ENCODE data around the gene RALGPS1. TPM values are rescaled to one million over a fixed set of nuclear protein-coding genes. Genes with fewer than 3 reads are reported as not detected.

RALGPS1 gene
- total RNA-seq, 1 donor = 2.9 TPM

GRCh38 chr9:127186806-127187205, 272.2 kb downstream of the RALGPS1 start:
- no peak for TF ChIP-seq CTCF (IDR thresholded peaks at IDR 0.05; ENCODE audit: insufficient read depth, low read length)
- no peak for DNase-seq (ENCODE audit: low read depth)
- no peak overlapping the region for H3K4me3 ChIP-seq (ENCODE audit: low read depth, low read length)

- peak overlapping the region; percentile 17 for H3K4me3 ChIP-seq (ENCODE audit: low read depth, low read length)
- peak; percentile 99 for DNase-seq (ENCODE audit: low read depth)
- no peak for TF ChIP-seq CTCF (IDR thresholded peaks at IDR 0.05; ENCODE audit: insufficient read depth, low read length)
These were observed 272.8 kb downstream of the RALGPS1 start for GRCh38 chr9:127187231-127187956.

- no peak for TF ChIP-seq CTCF (IDR thresholded peaks at IDR 0.05; ENCODE audit: insufficient read depth, low read length)
- DNase-seq (ENCODE audit: low read depth) = no peak
- no peak overlapping the region for H3K4me3 ChIP-seq (ENCODE audit: low read depth, low read length)
These were observed 273.8 kb downstream of the RALGPS1 start for GRCh38 chr9:127188396-127188795.

GRCh38 chr9:127189628-127190027, 275.0 kb downstream of the RALGPS1 start:
- no peak for TF ChIP-seq CTCF (IDR thresholded peaks at IDR 0.05; ENCODE audit: insufficient read depth, low read length)
- H3K4me3 ChIP-seq (ENCODE audit: low read depth, low read length) = no peak overlapping the region
- DNase-seq (ENCODE audit: low read depth) = no peak

GRCh38 chr9:127192744-127193143, 278.2 kb downstream of the RALGPS1 start:
- H3K4me3 ChIP-seq (ENCODE audit: low read depth, low read length) = no peak overlapping the region
- DNase-seq (ENCODE audit: low read depth) = no peak
- TF ChIP-seq CTCF (IDR thresholded peaks at IDR 0.05; ENCODE audit: insufficient read depth, low read length) = no peak

- no peak for DNase-seq (ENCODE audit: low read depth)
- H3K4me3 ChIP-seq (ENCODE audit: low read depth, low read length) = no peak overlapping the region
- no peak for TF ChIP-seq CTCF (IDR thresholded peaks at IDR 0.05; ENCODE audit: insufficient read depth, low read length)
These were observed 278.9 kb downstream of the RALGPS1 start for GRCh38 chr9:127193483-127193882.

Data from fibroblast of the aortic adventitia (primary cell).